HepG2 (cell line): ENCODE data around the gene GALNT5.

Experiments
- BCL6 ChIP-seq: IDR thresholded peaks from 2 replicates; pipeline ENCODE4 v1.6.1; 2016; ENCODE audit warnings: missing genetic modification reagents, missing compliant biosample characterization
- CTCF ChIP-seq: sonication (generic); formaldehyde crosslinking; IDR thresholded peaks from 2 replicates; pipeline ENCODE4 v1.5.0; 2020; ENCODE audit warnings: mild to moderate bottlenecking, missing genetic modification reagents, moderate library complexity
- FOXC1 ChIP-seq: sonication (generic); formaldehyde crosslinking; IDR thresholded peaks from 2 replicates; pipeline ENCODE4 v1.8.0; 2022; ENCODE audit warnings: mild to moderate bottlenecking, missing genetic modification reagents, borderline replicate concordance
- HOXD1 ChIP-seq: sonication (generic); formaldehyde crosslinking; IDR thresholded peaks from 2 replicates; pipeline ENCODE4 v1.5.0; 2020; ENCODE audit warnings: missing genetic modification reagents
- MEIS2 ChIP-seq: sonication (generic); formaldehyde crosslinking; IDR thresholded peaks from 2 replicates; pipeline ENCODE4 v1.9.0; 2021; ENCODE audit warnings: mild to moderate bottlenecking, missing genetic modification reagents
- SNRNP70 ChIP-seq: fragments of 200-400 bp; formaldehyde crosslinking; IDR thresholded peaks from 2 replicates; pipeline ENCODE4 v1.6.1; 2017; ENCODE audit warnings: mild to moderate bottlenecking, low read depth, low read length, moderate library complexity
- STAG1 ChIP-seq: sonication (generic); formaldehyde crosslinking; IDR thresholded peaks from 2 replicates; pipeline ENCODE4 v1.4.0; 2020; ENCODE audit warnings: missing genetic modification reagents
- TBP ChIP-seq: sonication (generic); formaldehyde crosslinking; IDR thresholded peaks from 2 replicates; pipeline ENCODE4 v1.5.0; 2020; ENCODE audit warnings: missing genetic modification reagents
- XRCC5 ChIP-seq: fragments of 200-400 bp; formaldehyde crosslinking; optimal IDR thresholded peaks from 2 replicates; pipeline ENCODE3; 2017; ENCODE audit warnings: mild to moderate bottlenecking, low read length
- ZBTB7A ChIP-seq: sonication (generic); formaldehyde crosslinking; IDR thresholded peaks from 2 replicates; pipeline ENCODE4 v1.8.0; 2022; ENCODE audit warnings: mild to moderate bottlenecking, missing genetic modification reagents
- ZNF121 ChIP-seq: sonication (generic); formaldehyde crosslinking; IDR thresholded peaks from 2 replicates; pipeline ENCODE4 v1.5.0; 2020; ENCODE audit warnings: mild to moderate bottlenecking, missing genetic modification reagents

GRCh38 chr2:157324331-157324843, 66.9 kb downstream of the GALNT5 start:
- no peak for TF ChIP-seq FOXC1
- TF ChIP-seq STAG1 (CRISPR knock-in tag) = no peak
- no peak for TF ChIP-seq XRCC5
- no peak for TF ChIP-seq BCL6 (CRISPR knock-in tag)
- TF ChIP-seq HOXD1 = no peak
- TF ChIP-seq SNRNP70 = no peak
- TF ChIP-seq ZNF121 = no peak
- no peak for TF ChIP-seq ZBTB7A (CRISPR knock-in tag)
- TF ChIP-seq MEIS2 (CRISPR knock-in tag) = no peak
- no peak for TF ChIP-seq CTCF (CRISPR knock-in tag)
- TF ChIP-seq TBP (CRISPR knock-in tag) = no peak
